ENCODE data around the gene CCDC148. TPM values are rescaled to one million over a fixed set of nuclear protein-coding genes. Genes with fewer than 3 reads are reported as not detected.

The CCDC148 gene
- total RNA-seq, 4 donors from 2014 or later: not detected

DNA sequence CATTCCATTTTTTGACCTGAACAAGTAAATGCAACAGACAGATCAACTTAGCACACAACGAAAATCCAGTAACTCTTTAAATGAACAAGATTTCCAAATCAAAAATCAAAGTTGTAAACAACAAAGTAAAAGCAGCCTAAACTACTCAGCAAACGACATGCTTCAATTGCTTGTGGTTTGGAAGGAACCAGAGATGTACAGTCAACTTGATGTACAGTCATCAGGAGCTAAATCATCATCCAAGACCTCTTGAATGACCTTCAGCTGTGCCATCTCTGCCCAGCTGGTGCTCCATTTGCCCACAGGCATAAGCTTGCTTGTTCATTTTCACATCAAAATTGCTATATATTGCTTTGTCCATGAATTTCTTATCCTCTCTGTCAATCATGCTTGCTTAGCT lies 245.1 kb downstream of the CCDC148 start:
- no peak overlapping the region for H3K27ac ChIP-seq
- H3K9me3 ChIP-seq: no peaks in the 10 kb centered on the region
- no peaks in the 10 kb centered on the region for H3K36me3 ChIP-seq
- H3K27me3 ChIP-seq: no peaks in the 10 kb centered on the region
- DNase-seq: no peak
- TF ChIP-seq, protein P1, sequence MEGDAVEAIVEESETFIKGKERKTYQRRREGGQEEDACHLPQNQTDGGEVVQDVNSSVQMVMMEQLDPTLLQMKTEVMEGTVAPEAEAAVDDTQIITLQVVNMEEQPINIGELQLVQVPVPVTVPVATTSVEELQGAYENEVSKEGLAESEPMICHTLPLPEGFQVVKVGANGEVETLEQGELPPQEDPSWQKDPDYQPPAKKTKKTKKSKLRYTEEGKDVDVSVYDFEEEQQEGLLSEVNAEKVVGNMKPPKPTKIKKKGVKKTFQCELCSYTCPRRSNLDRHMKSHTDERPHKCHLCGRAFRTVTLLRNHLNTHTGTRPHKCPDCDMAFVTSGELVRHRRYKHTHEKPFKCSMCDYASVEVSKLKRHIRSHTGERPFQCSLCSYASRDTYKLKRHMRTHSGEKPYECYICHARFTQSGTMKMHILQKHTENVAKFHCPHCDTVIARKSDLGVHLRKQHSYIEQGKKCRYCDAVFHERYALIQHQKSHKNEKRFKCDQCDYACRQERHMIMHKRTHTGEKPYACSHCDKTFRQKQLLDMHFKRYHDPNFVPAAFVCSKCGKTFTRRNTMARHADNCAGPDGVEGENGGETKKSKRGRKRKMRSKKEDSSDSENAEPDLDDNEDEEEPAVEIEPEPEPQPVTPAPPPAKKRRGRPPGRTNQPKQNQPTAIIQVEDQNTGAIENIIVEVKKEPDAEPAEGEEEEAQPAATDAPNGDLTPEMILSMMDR (IDR thresholded peaks at IDR 0.05): no peak
- no peak for TF ChIP-seq POLR2A (IDR thresholded peaks at IDR 0.05)
- H3K4me3 ChIP-seq: no peak overlapping the region
- no peaks in the 10 kb centered on the region for H3K4me1 ChIP-seq

DNA sequence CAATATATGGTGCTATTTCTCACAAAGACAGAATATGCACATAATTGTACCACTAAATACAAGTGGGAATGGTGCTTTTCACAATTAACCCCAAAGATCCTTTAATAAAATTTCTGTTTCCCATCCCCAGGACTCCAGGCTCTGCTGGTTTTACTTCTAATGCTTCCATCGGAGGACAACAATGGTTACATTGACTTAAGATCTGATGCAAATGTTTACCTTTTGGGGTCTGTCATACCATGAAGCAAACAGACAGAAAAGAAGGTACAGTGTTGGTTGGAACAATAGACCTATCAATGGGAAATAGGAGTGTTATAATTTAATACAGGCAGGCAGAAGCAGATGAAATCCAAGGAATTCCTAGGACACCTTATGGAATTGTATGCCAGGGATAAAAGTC lies 249.2 kb downstream of the CCDC148 start:
- H3K27me3 ChIP-seq: no peaks in the 10 kb centered on the region
- DNase-seq: no peak
- no peak overlapping the region for H3K4me3 ChIP-seq
- no peaks in the 10 kb centered on the region for H3K9me3 ChIP-seq
- H3K4me1 ChIP-seq: no peaks in the 10 kb centered on the region
- no peaks in the 10 kb centered on the region for H3K36me3 ChIP-seq
- TF ChIP-seq POLR2A (IDR thresholded peaks at IDR 0.05): no peak
- TF ChIP-seq, protein P1 (IDR thresholded peaks at IDR 0.05): no peak
- H3K27ac ChIP-seq: no peak overlapping the region

DNA sequence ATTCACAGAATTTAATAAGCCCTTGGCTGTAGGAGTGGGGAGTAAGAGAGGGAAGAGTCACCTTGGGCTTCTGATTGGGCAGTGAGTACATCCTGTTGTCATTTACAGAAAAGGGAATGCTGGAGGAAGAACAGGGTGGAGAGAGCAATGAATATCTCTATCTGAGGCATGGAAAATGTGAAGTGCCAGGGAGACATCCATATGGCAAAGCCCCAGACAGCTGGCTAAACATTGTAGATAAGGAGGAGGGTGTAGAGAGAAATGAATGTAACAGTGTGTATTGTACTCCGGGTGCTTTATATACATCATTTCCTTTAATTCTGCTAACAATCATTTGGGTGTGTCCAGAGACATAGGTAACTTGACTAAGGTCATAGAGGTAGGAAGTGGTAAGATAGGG lies 251.3 kb downstream of the CCDC148 start:
- Histone ChIP-seq H3K9me3 (no peaks in the 10 kb centered on the region), H3K36me3 (no peaks in the 10 kb centered on the region), H3K27ac (peak overlapping the region in 1 of 4 donors; percentile 12), H3K4me1 (no peaks in the 10 kb centered on the region), H3K4me3 (no peak overlapping the region), H3K27me3 (no peaks in the 10 kb centered on the region)
- no peak for TF ChIP-seq POLR2A (IDR thresholded peaks at IDR 0.05)
- TF ChIP-seq, protein P1 (IDR thresholded peaks at IDR 0.05): no peak
- no peak for DNase-seq

DNA sequence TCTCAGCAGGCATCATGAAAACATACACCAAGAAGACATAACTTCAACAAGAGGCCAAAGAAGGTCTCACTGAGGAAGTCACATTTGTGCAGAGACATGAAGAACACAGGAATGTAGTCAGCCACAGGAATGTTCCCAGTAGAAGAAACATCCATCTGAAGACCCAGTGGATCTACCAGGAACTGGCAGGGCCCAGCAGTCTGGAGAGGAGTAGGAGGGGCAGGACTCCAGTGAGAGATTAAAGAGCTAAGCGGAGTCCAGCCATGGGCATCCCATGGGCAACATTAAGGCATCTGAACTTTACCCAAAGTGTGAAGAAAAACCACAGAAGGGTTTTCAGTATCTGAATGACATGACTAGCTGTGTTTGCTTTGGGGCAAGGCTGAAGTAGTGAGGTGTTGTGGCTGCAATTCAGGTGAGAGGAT lies 251.8 kb downstream of the CCDC148 start:
- no peaks in the 10 kb centered on the region for H3K36me3 ChIP-seq
- TF ChIP-seq POLR2A (IDR thresholded peaks at IDR 0.05): no peak
- TF ChIP-seq, protein P1 (IDR thresholded peaks at IDR 0.05): no peak

DNA sequence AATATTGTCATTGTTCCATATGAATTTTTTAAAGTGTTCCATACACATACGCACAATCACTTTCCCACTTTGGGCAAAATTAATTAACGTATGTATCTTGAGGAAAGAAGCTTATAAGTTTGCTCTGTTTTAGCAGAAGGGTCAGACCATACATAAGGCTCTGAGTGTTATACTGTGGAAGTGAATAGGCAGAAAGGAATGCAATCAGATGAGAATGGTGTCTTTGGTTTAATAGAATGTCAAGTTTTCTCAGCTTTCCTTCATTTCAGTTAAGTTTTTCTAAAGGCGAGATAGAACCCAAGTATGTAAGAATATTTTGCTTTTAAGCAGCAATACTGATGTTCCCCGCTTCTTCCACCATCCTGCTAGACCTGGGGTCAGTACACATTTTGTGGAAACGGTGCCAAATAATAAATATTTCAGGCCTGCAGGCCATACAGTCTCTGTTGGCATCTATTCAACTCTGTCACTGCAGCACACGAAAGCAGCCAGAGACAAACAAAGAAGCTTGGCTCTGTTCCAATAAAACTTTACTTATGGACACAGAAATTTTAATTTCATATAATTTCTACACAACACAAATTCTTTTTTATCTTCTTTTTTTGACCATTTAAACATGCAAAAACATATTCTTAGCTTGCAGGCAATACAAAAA lies 254.3 kb downstream of the CCDC148 start:
- DNase-seq: no peak
- H3K9me3 ChIP-seq: no peaks in the 10 kb centered on the region
- TF ChIP-seq, protein P1 (IDR thresholded peaks at IDR 0.05): no peak
- TF ChIP-seq POLR2A (IDR thresholded peaks at IDR 0.05): no peak
- no peak overlapping the region for H3K27ac ChIP-seq
- no peaks in the 10 kb centered on the region for H3K36me3 ChIP-seq
- H3K27me3 ChIP-seq: no peaks in the 10 kb centered on the region
- no peak overlapping the region for H3K4me3 ChIP-seq
- H3K4me1 ChIP-seq: no peaks in the 10 kb centered on the region

More for the DNA sequence above, 251.8 kb downstream of the CCDC148 start:
- no peak overlapping the region for H3K27ac ChIP-seq
- H3K4me3 ChIP-seq: no peak overlapping the region
- no peaks in the 10 kb centered on the region for H3K27me3 ChIP-seq
- H3K4me1 ChIP-seq: no peaks in the 10 kb centered on the region
- no peaks in the 10 kb centered on the region for H3K9me3 ChIP-seq
- no peak for DNase-seq

Measured in Peyer's patch (tissue), 4 donors.